HG02571 (cell line): ENCODE results near the gene BCO1.
"Not testable (repeated sequence)": the region's sequence is repeated elsewhere in the genome, so short reads cannot be mapped to it uniquely, and the experiment has no call there.

Experiments used
- ATAC-seq: cut with Tn5 transposase; IDR thresholded peaks from one replicate; pipeline ENCODE4 v1.9.1; 2021; ENCODE audit warnings: mild to moderate bottlenecking, moderate library complexity; ENCODE audit not compliant: unreplicated experiment

The BCO1 gene, protein sequence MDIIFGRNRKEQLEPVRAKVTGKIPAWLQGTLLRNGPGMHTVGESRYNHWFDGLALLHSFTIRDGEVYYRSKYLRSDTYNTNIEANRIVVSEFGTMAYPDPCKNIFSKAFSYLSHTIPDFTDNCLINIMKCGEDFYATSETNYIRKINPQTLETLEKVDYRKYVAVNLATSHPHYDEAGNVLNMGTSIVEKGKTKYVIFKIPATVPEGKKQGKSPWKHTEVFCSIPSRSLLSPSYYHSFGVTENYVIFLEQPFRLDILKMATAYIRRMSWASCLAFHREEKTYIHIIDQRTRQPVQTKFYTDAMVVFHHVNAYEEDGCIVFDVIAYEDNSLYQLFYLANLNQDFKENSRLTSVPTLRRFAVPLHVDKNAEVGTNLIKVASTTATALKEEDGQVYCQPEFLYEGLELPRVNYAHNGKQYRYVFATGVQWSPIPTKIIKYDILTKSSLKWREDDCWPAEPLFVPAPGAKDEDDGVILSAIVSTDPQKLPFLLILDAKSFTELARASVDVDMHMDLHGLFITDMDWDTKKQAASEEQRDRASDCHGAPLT

DNA sequence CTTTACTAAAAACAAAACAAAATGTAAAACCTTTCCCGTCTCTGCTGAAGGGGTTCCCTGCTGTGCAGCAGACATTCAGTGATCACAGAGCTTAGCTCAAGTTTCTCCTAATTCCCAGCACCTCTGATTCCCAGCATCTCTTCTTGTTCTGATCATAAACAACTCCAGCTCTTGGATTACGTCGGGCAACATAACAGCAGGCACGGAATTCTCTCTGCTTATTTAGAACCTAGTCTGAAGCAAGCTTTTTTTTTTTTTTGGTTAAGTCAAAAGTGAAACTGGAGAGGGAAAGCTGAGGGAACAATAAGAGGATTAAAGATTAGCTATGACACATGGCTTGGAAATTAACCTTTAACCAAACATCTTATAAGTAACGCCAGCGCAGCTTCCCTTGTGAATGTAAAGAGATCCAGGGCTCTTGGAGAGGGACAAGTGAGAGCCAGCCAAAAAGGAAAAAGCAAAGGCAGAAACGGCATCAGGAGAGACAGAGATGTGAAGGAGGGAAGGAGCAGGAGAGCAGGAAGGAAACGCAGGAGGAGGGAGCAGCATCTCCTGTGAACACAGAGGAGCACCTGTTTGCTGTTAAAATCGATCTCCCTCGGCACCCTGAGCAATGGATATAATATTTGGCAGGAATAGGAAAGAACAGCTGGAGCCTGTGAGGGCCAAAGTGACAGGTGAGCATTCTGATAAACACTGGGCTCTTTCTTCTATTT lies at the start of gene BCO1:
Gene BCO1 (plus strand): TSS at position 394 of the 716 bp plus-strand sequence. CDS start 220 bp downstream, at position 614.
- no peak for ATAC-seq

DNA sequence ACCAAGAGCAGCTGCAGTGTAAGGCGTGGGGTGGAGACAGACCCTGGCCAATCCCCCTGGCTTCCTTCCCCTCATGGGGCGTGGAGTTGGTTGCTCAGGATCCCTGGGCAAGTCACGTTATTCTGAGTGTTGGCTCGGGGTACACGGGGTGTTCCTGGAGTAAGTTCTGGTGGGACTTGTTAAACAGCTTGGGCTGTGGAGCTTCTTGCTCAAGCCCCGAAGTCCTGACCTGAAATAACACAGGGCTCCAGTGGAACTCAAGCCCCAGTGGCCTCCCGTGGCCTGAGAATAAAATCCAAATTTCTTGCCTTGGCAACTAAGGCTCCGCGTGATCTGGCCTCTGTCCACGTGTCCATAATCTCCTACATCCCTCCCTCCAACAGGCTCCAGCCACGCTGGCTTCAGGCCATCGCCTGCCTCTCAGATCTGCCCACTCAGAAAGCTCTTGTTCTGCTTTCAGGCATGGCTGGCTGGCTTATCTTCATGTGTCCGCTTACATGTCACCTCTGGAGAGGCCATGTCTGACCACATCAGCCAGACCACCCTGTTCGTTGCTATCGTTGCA lies 49.3 kb upstream of the BCO1 start:
- no peak for ATAC-seq

DNA sequence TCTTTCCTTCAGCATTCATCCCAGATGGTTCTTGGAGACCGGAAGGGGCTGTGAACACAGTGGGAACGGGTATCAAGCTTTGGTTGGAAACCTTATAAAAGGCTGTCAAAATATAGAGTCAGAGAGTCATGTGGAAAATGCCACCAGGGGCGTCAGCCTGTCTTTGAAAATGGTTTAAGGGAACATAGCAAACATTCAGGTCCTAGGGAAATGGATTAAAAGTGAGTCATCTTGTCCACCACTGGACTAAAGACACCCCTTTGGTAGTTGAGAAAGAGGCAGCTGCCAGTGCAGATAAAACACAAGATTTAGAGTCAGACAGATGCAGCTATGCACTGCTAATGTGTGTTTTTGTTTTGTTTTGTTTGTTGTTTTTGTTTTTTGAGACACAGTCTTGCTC lies 47.8 kb upstream of the BCO1 start:
- ATAC-seq = no peak

DNA sequence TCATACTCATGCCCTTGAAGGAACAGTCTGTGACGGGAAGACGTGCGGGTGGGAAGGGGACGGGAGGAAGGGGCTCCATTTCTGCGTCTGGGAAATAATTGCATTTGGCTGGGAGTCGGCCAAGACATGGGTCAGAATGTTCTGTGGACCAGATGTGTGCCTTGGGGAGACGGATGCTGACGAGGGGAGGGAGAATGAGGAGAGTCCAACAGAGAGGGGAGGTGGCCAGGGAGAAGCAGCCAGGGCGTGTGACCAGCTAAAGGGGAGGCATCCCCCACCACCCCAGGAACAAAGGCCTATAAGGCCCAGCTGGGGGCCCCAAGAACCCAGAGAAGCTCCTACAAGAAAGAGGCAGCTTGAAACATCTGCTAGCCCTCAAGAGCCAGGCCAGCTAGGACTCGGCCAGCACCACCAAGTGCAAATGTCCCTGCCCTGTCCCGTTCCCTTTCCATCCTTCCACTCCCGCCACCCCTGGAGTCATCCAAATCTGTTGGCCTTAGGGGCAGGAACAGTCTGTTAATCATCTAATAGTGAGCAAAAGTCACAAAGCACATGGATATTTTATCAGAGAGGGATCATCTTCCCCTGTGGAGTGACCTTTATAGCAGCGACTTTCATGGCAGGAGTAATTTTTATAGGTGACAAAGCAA lies 42.5 kb upstream of the BCO1 start:
- ATAC-seq = no peak

DNA sequence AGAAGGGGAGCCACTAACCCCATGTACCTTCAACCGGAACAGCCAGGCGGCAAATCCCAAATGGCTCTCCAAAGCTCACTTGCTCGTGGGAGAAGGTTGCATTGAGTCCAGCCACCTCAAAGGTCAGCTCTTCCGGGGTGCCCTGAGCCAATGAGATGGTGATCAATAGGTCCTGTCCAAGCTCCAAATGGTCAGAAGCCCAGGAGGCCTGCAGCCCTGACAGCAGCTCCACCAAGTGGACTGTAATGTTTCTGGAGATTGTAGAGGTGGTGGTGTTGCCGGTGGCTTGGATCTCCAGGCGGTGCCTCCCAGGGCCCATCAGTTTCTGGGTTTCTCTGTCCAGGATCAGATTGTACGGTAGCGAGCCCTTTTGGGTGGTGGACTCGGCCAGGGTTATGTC lies 39.9 kb upstream of the BCO1 start:
- no peak for ATAC-seq

DNA sequence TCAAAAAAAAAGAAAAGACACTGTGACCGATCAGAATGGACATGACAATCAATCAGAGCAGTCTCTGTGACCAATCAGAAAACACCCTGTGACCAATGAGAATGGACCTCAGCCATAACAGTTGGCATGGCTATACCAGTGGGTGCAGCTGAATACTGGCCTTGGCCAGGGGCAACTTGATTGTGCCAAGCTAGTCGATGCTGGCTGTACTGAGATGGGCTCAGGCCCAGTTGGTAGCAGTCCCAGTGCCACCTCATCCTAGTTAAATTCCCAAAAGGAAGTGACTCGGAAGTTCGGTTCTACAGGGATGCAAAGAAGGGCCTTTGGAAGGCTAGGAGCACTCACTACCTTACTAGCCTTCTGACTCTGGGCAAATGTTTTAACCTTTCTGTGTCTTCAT lies 37.2 kb upstream of the BCO1 start:
- ATAC-seq = no peak

DNA sequence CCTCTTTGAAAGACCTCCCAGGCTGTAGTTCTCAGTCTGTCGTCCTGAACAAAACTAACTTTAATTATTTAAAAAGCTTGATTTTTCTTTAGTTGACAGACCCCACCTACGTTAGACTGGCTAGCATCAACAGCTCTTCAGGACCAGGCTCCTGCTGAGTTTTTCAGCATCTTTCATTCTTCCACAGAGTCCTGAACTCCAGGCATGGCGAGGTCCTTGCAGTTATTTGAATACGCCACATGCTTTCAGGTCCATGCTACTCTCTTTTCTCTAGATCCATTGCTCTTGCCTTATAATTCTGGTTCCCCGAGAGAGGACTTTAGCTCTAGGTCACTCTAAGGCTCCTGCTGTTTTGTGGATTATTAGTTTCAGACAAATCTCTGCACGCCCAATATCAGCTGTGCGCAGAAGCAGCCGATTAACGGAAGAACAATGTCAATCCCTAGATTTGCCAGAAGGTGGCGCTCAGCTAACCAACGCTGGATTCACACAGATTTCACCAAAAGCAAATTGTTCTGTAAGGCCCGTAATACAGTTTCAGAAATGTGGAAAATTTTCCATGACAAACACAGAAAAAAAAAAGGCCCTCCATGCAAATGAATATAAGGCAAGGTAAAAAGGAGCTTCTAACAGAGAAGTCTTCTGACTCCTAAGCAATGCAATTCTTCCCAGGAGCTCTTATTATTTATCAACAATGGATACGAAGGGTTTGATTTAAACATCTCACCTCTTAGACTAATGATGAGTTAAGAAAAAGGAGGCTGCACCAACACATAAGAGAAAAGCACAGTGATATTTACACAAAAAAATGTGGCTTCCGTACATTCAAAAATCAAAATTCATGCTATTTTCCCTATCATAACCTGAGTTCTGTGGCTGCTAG lies 33.5 kb upstream of the BCO1 start:
- no peak for ATAC-seq

DNA sequence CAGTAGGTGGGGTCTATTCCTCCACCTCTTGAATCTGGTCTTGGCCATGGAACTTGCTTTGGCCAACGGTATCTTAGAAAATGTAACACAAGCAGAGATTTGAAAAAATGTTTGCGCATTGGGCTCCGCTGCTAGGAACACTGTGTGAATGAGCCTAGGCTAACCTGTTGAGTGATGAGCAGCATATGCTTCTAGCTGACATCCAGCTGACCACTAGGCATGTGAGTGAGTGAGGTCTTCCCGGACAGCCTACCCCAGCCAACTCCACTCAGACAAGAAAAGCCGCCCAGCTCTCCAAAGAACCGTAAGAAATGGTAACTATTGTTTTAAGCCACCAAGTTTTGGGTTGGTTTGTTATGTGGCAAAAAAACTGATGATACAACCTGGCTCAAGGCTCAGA lies 31.4 kb upstream of the BCO1 start:
- ATAC-seq = no peak

DNA sequence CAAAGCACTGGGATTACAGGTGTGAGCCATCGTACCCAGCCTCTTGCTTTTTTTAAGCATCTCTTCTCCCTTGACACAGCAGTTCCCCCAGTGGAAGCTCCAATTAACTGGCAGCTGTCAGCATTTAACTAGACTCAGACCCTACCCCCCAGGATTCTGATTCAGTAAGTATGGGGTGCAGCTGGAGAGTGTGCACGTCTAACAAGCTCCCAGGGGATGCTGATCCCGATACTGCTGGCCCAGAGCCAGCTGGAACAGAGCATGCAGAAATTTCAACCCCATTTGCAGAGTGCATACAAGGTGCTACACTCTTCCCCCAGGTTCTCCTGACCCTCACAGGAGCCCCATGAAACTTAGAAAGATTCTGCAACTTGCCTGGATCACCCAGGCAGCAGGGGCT lies 27.7 kb upstream of the BCO1 start:
- ATAC-seq = no peak

DNA sequence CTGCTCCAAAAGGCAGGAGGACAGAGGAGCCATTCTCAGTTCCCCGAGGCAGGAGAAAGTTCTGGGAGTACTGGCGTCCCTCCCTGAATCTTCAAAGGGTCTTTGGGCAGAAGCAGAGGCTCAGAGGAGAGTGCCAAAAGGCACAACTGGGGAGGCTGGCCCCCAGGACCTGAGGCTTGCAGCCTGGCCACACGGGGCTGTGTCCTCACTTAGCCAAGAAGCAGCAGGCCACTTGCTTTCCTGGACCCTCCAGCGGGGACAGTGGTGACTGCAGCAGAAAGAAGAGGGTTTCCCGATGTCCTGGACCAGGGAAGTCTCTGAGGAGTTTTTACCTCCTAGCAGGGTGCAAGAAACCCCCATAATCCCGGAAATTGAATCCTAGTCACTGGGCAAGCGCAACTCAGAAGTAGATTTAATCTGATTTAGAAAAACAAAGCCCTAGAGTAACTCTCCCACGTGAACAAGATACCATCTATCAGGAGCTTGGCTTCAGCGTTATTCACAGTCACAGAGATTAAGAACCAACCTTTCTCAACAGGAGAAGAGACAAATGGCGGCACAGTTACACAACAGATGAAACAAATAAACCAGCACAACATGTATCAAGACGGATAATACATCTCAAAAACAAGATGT lies 25.5 kb upstream of the BCO1 start:
- no peak for ATAC-seq

DNA sequence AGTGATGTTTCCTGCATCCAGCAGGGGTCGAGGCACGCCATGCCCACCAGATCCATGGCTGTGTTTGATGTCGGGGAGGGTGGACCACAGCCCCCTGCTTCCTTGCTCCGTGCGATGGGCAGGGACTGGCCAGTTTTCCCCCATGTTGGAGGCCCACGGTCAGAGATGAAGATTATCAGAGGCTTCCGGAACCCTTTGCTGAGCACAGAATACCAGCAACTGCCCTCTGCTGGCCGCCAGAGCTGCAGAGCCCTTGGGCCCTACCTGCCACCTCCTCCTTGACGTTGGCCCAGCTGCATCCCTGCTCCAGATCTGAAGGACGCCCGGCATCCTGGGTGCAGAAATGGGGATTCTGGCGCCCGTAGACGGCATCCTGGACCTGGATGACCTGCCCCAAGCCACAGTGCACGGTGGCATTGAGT lies 23.7 kb upstream of the BCO1 start:
- no peak for ATAC-seq

DNA sequence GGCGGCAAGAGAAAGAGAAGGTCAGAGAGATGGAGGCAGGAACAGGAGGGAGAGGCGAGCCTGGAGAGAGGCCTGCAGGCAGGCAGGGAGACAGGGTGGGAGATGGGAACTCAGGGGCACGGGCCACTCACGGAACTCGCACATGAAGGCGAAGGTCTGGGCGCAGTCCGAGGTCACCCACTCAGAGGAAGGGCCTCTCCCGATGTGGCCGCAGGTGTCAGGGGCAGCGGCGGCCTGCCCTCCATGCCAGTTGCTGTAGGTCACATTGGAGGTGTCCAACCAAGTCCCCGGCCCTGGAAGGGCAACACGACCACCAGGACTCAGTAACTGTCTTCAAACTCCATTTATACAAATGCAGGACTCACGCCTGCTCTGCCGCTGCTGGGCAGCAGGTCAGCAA lies 22.4 kb upstream of the BCO1 start:
- ATAC-seq = no peak

DNA sequence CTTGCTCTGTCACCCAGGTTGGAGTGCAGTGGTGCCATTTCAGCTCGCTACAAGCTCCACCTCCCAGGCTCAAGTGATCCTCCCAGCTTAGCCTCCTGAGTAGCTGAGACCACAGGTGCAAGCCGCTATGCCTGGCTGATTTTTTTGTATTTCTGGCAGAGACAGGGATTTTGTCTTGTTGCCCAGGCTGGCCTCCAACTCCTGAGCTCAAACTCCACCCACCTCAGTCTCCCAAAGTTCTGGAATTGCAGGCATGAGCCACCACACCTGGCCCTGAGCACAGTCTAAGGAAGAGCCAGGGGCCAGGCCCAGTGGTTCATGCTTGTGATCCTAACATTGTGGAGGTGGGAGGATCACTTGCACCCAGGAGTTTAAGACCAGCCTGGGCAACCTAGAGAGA lies 21.8 kb upstream of the BCO1 start:
- no peak for ATAC-seq

DNA sequence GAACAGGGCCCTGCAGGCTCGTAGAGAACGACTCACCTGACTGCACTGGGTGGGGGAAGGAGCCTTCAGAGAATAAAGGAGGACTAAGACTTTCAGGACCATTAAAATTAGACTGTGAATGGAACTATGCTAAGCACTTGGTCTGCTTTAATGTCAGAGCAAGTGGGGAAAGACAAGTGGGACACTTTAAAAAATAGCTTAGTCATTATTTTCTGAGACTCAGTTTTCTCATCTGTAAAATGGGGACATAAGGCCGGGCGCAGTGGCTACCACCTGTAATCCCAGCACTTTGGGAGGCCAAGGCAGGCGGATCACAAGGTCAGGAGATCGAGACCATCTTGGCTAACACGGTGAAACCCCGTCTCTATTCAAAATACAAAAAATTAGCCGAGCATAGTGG lies 19.3 kb upstream of the BCO1 start:
- no peak for ATAC-seq

DNA sequence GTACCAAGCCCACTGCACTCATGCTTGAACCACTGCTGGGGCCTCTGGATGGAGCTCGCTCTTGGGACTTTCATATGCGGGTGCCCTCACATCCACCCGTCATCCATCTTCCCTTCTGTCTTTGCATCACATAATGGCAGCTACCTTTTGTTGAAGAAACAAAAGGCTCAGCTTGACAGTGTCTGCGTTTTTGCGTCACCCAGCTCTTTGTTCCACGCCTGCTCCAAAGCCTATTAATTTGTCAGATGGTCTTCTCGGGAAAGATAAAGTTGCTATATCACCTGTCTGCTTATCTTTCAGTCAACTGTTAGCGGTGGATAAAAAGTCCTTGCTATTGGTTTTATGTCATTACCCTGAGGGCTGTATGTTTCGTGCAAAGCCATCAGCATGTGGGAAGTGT lies 18.1 kb upstream of the BCO1 start:
- no peak for ATAC-seq

DNA sequence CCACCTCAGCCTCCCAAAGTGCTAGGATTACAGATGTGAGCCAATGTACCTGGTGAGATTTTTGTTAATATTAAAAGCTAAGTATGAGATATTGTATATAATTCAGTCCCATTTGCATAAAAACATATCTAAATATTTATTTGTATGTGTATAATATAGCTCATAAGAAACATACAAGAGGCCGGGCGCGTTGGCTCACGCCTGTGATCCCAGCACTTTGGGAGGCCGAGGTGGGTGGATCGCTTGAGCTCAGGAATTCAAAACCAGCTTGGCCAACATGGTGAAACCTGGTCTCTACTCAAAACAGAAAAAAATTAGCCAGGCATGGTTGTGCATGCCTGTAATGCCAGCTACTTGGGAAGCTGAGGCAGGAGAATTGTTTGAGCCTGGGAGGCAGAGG lies 16.8 kb upstream of the BCO1 start:
- ATAC-seq = no peak

DNA sequence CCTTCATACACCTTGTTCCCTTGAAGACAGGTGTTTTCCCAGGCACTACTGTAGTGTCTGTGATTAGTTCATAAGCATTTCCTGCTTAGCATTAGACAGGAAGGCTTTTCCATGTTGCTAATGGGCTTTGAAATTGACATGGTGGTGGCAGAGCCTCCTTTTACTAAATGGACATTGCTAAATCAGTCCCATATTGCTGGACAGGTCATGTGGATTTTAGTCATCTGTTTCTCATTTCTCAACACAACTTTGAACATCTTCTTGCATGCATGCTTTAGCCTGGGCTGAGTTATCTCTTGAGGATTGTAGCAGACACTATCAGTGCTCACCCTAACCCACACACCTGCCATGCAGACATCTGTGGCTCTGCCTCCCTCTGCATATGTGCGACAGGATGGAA lies 13.7 kb upstream of the BCO1 start:
- ATAC-seq = no peak

DNA sequence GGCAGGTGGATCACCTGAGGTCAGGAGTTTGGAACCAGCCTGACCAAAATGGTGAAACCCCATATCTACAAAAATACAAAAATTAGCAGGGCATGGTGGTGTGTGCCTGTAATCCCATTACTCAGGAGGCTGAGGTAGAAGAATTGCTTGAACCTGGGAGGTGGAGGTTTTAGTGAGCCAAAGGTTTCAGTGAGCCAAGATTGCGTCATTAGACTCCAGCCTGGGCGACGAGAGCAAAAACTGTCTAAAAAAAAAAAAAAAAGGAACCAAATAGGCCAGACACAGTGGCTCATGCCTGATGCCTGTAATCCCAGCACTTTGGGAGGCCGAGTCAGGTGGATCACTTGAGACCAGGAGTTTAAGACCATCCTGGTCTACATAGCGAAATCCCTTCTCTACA lies 12.8 kb upstream of the BCO1 start:
- ATAC-seq = not testable (repeated sequence)

DNA sequence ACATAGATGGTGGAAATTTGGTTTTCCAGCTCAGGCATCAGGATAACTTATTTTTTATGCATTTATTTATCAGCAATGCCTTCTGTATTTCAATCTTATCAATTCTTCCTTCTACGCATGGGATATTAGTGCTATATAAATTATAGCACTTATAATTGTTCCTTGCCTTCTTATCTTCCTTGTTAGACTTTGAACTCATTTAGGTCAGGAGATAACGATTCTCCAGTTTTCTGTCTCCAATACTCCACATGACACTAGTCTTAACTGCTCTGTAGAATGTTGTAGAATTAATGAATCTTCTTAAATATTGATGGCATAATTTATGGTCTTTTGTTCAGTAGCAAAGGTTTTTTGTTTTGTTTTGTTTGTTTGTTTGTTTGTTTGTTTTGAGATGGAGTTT lies 10.7 kb upstream of the BCO1 start:
- ATAC-seq = no peak

DNA sequence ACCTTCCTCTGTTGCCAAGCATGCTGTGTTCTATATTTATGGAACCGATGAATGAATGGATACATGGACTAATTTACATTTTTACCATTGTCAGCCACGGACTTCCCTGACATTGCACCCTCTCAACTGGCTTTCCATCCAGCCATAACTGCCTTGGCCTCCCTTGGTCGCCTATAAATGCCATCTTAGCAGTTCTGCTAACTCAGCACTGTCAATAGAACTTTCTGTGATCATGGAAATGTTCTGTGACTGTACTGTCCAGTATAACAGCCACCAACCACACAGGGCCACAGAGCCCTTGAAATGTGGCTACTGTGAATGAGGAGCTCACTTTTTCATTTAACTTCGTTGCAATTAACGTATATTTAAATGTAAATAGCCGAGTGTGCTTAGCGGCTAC lies 8.7 kb upstream of the BCO1 start:
- no peak for ATAC-seq
